GM23338 (cell line): ENCODE measurements around the gene CERS1. TPM values are rescaled to one million over a fixed set of nuclear protein-coding genes. Genes with fewer than 3 reads are reported as not detected.

Source experiments
- ATAC-seq: fragments of 200-7000 bp; cut with Tn5 transposase; 3 replicates; pipeline ENCODE4 v1.9.1; 2020
- DNase-seq: peaks from one replicate; pipeline ENCODE4 v3.0.0-alpha.2; 2015; ENCODE audit warnings: low spot score
- H2AFZ ChIP-seq: fragments of 200-600 bp; sonication (generic); 2 replicates; pipeline ENCODE4 v1.8.0; 2016; ENCODE audit warnings: antibody characterized with exemption, mild to moderate bottlenecking, moderate library complexity
- H3F3A ChIP-seq: fragments of 200-600 bp; sonication (generic); replicated peaks from 2 replicates; pipeline ENCODE4 v1.8.0; 2017; ENCODE audit warnings: antibody characterized with exemption, mixed run types, low read depth
- H3K27ac ChIP-seq: fragments of 200-600 bp; sonication (generic); 2 replicates; pipeline ENCODE4 v1.6.1; 2016; ENCODE audit warnings: low read depth
- H3K27me3 ChIP-seq: fragments of 200-600 bp; sonication (generic); 2 replicates; pipeline ENCODE4 v1.8.0; 2016; ENCODE audit warnings: mild to moderate bottlenecking, mixed run types, moderate library complexity; ENCODE audit not compliant: insufficient read depth
- H3K36me3 ChIP-seq: fragments of 200-600 bp; sonication (generic); 2 replicates; pipeline ENCODE4 v1.8.0; 2016; ENCODE audit warnings: mild to moderate bottlenecking; ENCODE audit not compliant: insufficient read depth
- H3K4me1 ChIP-seq: fragments of 200-600 bp; sonication (generic); 2 replicates; pipeline ENCODE4 v1.8.0; 2016; ENCODE audit warnings: mild to moderate bottlenecking, moderate library complexity; ENCODE audit not compliant: insufficient read depth
- H3K4me2 ChIP-seq: fragments of 200-600 bp; sonication (generic); 2 replicates; pipeline ENCODE4 v1.7.1; 2017; ENCODE audit warnings: mixed run types
- H3K4me3 ChIP-seq: fragments of 200-600 bp; sonication (generic); 2 replicates; pipeline ENCODE4 v1.6.1; 2016; ENCODE audit warnings: mixed run types
- H3K79me2 ChIP-seq: fragments of 200-600 bp; sonication (generic); replicated peaks from 2 replicates; pipeline ENCODE4 v1.8.0; 2017; ENCODE audit warnings: mild to moderate bottlenecking; ENCODE audit not compliant: insufficient read depth
- H3K9me2 ChIP-seq: fragments of 200-600 bp; sonication (generic); 2 replicates; pipeline ENCODE4 v1.8.0; 2017; ENCODE audit not compliant: insufficient read depth
- H4K20me1 ChIP-seq: fragments of 200-600 bp; sonication (generic); replicated peaks from 2 replicates; pipeline ENCODE4 v1.8.0; 2017; ENCODE audit warnings: mild to moderate bottlenecking; ENCODE audit not compliant: insufficient read depth
- H3K27ac Mint-ChIP-seq: 2 replicates; pipeline ENCODE4 v1.8.0; 2020; ENCODE audit warnings: inconsistent platforms, mild to moderate bottlenecking, moderate library complexity, mixed read lengths
- H3K27me3 Mint-ChIP-seq: 3 replicates; pipeline ENCODE4 v1.8.0; 2022; ENCODE audit warnings: low read depth, mild to moderate bottlenecking, moderate library complexity, mixed read lengths, inconsistent platforms; ENCODE audit not compliant: insufficient read depth, poor library complexity
- H3K36me3 Mint-ChIP-seq: 3 replicates; pipeline ENCODE4 v1.8.0; 2021; ENCODE audit warnings: low read depth, mild to moderate bottlenecking, inconsistent platforms, moderate library complexity, mixed read lengths
- H3K4me1 Mint-ChIP-seq: 3 replicates; pipeline ENCODE4 v1.8.0; 2020; ENCODE audit warnings: mild to moderate bottlenecking, inconsistent platforms, mixed read lengths
- H3K4me3 Mint-ChIP-seq: 3 replicates; pipeline ENCODE4 v1.8.0; 2021; ENCODE audit warnings: moderate library complexity, mild to moderate bottlenecking, inconsistent platforms, mixed read lengths
- H3K9me3 Mint-ChIP-seq: 3 replicates; pipeline ENCODE4 v1.8.0; 2020; ENCODE audit warnings: moderate library complexity, mild to moderate bottlenecking, inconsistent platforms, mixed read lengths
- CTCF ChIP-seq, 2 experiments: fragments of 200-600 bp in 1 of 2; sonication (generic) in 1 of 2; conservative IDR thresholded peaks; 2 replicates each; pipeline versions ENCODE4 v1.5.1 to v1.6.1; 2016 to 2017; ENCODE audit warnings: antibody characterized with exemption in 2 of 2, low read depth in 2 of 2, mild to moderate bottlenecking in 2 of 2, moderate library complexity in 1 of 2
- EZH2phosphoT487 ChIP-seq: fragments of 200-600 bp; sonication (generic); IDR thresholded peaks from one replicate; pipeline ENCODE4 v1.8.1; 2018; ENCODE audit warnings: antibody characterized with exemption; ENCODE audit not compliant: unreplicated experiment
- NANOG ChIP-seq: IDR thresholded peaks from 2 replicates; pipeline ENCODE4 v1.6.1; 2016; ENCODE audit warnings: antibody characterized with exemption, borderline replicate concordance
- STAT1 ChIP-seq: IDR thresholded peaks from one replicate; pipeline ENCODE4 v1.6.1; 2016; ENCODE audit warnings: antibody characterized with exemption; ENCODE audit not compliant: unreplicated experiment
- ZNF462 ChIP-seq: fragments of 250-450 bp; sonication (Bioruptor Pico); IDR thresholded peaks from 2 replicates; pipeline ENCODE4 v1.5.0; 2020; ENCODE audit warnings: mild to moderate bottlenecking, moderate library complexity
- polyA plus RNA-seq: library from polyadenylated mRNA; unstranded; fragments of >200 nt; fragmentation: Nextera tagmentation; extraction: Ambion mirVana; gene quantifications from 2 replicates; pipeline ENCODE4 v1.2.1, GENCODE V29; 2016
- total RNA-seq: library from RNA; depleted of rRNA; stranded (reverse); fragments of >200 nt; shearing (Covaris generic); gene quantifications from 2 replicates; pipeline ENCODE4 v1.2.3, GENCODE V29; 2014
- TF ChIP-seq, protein P1 (sequence below): IDR thresholded peaks from one replicate; pipeline ENCODE4 v1.6.1; 2018; ENCODE audit warnings: antibody characterized with exemption; ENCODE audit not compliant: unreplicated experiment

The CERS1 gene
- total and polyA plus RNA-seq, 2 experiments from 2014 or later, result 11.1 to 12.2 TPM

GRCh38 chr19:18899624-18900560 lies 3.9 kb upstream of the CERS1 start:
- peaks cover 17% of the 10 kb centered on the region for H3K27me3 Mint-ChIP-seq
- Histone ChIP-seq H3K27me3 (peaks cover 17% of the 10 kb centered on the region), H3K4me3 (no peak overlapping the region), H4K20me1 (no peaks in the 10 kb centered on the region; the same call in 1 of the 2 replicates), H3K79me2 (no peaks in the 10 kb centered on the region), H3K4me1 (no peaks in the 10 kb centered on the region), H3K27ac (no peak overlapping the region), H2AFZ (no peak overlapping the region), H3F3A (peaks cover 2% of the 10 kb centered on the region; the same call in 1 of the 2 replicates), H3K9me2 (no peaks in the 10 kb centered on the region), H3K4me2 (no peak overlapping the region), H3K36me3 (no peaks in the 10 kb centered on the region)
- ATAC-seq (no peak), DNase-seq (peak; percentile 23)
- no peaks in the 10 kb centered on the region for H3K4me1 Mint-ChIP-seq
- no peak overlapping the region for H3K4me3 Mint-ChIP-seq
- peaks cover 9% of the 10 kb centered on the region for H3K36me3 Mint-ChIP-seq
- H3K9me3 Mint-ChIP-seq, result no peaks in the 10 kb centered on the region
- H3K27ac Mint-ChIP-seq, result no peak overlapping the region
- no peak for TF ChIP-seq NANOG
- TF ChIP-seq CTCF (conservative IDR thresholded peaks at IDR 0.05; ENCODE audit: low read depth in 2 of 2), result peak in 1 of 2 experiments; percentile 39; a peak in 2 of 4 replicates

- Histone ChIP-seq H2AFZ (no peak overlapping the region), H3K4me1 (no peaks in the 10 kb centered on the region; the same call in 1 of the 2 replicates), H3K27ac (no peak overlapping the region), H3F3A (peaks cover 2% of the 10 kb centered on the region; the same call in 1 of the 2 replicates), H4K20me1 (no peaks in the 10 kb centered on the region; the same call in 1 of the 2 replicates), H3K36me3 (no peaks in the 10 kb centered on the region), H3K4me3 (no peak overlapping the region), H3K4me2 (no peak overlapping the region), H3K9me2 (no peaks in the 10 kb centered on the region), H3K79me2 (no peaks in the 10 kb centered on the region), H3K27me3 (peaks cover 24% of the 10 kb centered on the region)
- Mint-ChIP-seq H3K36me3 (peaks cover 9% of the 10 kb centered on the region), H3K27ac (no peak overlapping the region), H3K27me3 (peaks cover 17% of the 10 kb centered on the region), H3K9me3 (no peaks in the 10 kb centered on the region), H3K4me3 (no peak overlapping the region), H3K4me1 (no peaks in the 10 kb centered on the region)
- DNase-seq (no peak), ATAC-seq (no peak)
- TF ChIP-seq ZNF462 (CRISPR knock-in tag), result no peak
- TF ChIP-seq EZH2phosphoT487, result no peak
- TF ChIP-seq, protein P1, sequence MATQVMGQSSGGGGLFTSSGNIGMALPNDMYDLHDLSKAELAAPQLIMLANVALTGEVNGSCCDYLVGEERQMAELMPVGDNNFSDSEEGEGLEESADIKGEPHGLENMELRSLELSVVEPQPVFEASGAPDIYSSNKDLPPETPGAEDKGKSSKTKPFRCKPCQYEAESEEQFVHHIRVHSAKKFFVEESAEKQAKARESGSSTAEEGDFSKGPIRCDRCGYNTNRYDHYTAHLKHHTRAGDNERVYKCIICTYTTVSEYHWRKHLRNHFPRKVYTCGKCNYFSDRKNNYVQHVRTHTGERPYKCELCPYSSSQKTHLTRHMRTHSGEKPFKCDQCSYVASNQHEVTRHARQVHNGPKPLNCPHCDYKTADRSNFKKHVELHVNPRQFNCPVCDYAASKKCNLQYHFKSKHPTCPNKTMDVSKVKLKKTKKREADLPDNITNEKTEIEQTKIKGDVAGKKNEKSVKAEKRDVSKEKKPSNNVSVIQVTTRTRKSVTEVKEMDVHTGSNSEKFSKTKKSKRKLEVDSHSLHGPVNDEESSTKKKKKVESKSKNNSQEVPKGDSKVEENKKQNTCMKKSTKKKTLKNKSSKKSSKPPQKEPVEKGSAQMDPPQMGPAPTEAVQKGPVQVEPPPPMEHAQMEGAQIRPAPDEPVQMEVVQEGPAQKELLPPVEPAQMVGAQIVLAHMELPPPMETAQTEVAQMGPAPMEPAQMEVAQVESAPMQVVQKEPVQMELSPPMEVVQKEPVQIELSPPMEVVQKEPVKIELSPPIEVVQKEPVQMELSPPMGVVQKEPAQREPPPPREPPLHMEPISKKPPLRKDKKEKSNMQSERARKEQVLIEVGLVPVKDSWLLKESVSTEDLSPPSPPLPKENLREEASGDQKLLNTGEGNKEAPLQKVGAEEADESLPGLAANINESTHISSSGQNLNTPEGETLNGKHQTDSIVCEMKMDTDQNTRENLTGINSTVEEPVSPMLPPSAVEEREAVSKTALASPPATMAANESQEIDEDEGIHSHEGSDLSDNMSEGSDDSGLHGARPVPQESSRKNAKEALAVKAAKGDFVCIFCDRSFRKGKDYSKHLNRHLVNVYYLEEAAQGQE, result no peak
- TF ChIP-seq STAT1, result no peak
Observed at GRCh38 chr19:18898607-18899408, 2.9 kb upstream of the CERS1 start.
